Measurements from ENCODE around the gene SSMEM1.
"Not testable (repeated sequence)": the region's sequence is repeated elsewhere in the genome, so short reads cannot be mapped to it uniquely, and the experiment has no call there.

SSMEM1 gene

GRCh38 chr7:130216025-130216424 is 8.4 kb downstream of the SSMEM1 start:
- DNase-seq, result no peak

- no peak for DNase-seq
These were observed 9.1 kb downstream of the SSMEM1 start for GRCh38 chr7:130216750-130217149.

GRCh38 chr7:130218806-130219620 is 11.4 kb downstream of the SSMEM1 start:
- DNase-seq, result no peak

GRCh38 chr7:130219871-130220270 is 12.2 kb downstream of the SSMEM1 start:
- no peak for DNase-seq

GRCh38 chr7:130221746-130222145 is 14.1 kb downstream of the SSMEM1 start:
- no peak for DNase-seq

GRCh38 chr7:130223646-130224045 is 16.0 kb downstream of the SSMEM1 start:
- no peak for DNase-seq

GRCh38 chr7:130224210-130224609 is 16.6 kb downstream of the SSMEM1 start:
- DNase-seq, result no peak

GRCh38 chr7:130224923-130225322 is 17.3 kb downstream of the SSMEM1 start:
- not testable (repeated sequence) for DNase-seq

GRCh38 chr7:130226333-130226732 is 18.7 kb downstream of the SSMEM1 start:
- DNase-seq, result no peak

GRCh38 chr7:130227883-130228575 is 20.4 kb downstream of the SSMEM1 start:
- DNase-seq, result no peak

- no peak for DNase-seq
These were observed 21.3 kb downstream of the SSMEM1 start for GRCh38 chr7:130228840-130229502.

- DNase-seq, result not testable (repeated sequence)
These were observed 22.3 kb downstream of the SSMEM1 start for GRCh38 chr7:130229981-130230380.

GRCh38 chr7:130231792-130232191 is 24.1 kb downstream of the SSMEM1 start:
- DNase-seq, result no peak

- no peak for DNase-seq
These were observed 24.5 kb downstream of the SSMEM1 start for GRCh38 chr7:130232209-130232608.

- DNase-seq, result no peak
These were observed 26.4 kb downstream of the SSMEM1 start for GRCh38 chr7:130234078-130234477.

- DNase-seq, result not testable (repeated sequence)
These were observed 28.7 kb downstream of the SSMEM1 start for GRCh38 chr7:130236361-130236760.

GRCh38 chr7:130240240-130240639 is 32.6 kb downstream of the SSMEM1 start:
- no peak for DNase-seq

- peak; percentile 40 for DNase-seq
These were observed 34.7 kb downstream of the SSMEM1 start for GRCh38 chr7:130242198-130243014.

GRCh38 chr7:130243486-130243885 is 35.8 kb downstream of the SSMEM1 start:
- not testable (repeated sequence) for DNase-seq

GRCh38 chr7:130246491-130246890 is 38.8 kb downstream of the SSMEM1 start:
- not testable (repeated sequence) for DNase-seq

- DNase-seq, result not testable (repeated sequence)
These were observed 41.2 kb downstream of the SSMEM1 start for GRCh38 chr7:130248842-130249241.

- DNase-seq, result not testable (repeated sequence)
These were observed 42.0 kb downstream of the SSMEM1 start for GRCh38 chr7:130249626-130250025.

- no peak for DNase-seq
These were observed 46.9 kb downstream of the SSMEM1 start for GRCh38 chr7:130254555-130254954.

All from CD4-positive, alpha-beta T cell treated with Interleukin-17A for 1 hour (primary cell).